Measurements from ENCODE around the gene TMEM209.

TMEM209 gene

GRCh38 chr7:130141884-130142653 lies 63.1 kb downstream of the TMEM209 start:
- POLR2A ChIA-PET = no interaction called here

DNA sequence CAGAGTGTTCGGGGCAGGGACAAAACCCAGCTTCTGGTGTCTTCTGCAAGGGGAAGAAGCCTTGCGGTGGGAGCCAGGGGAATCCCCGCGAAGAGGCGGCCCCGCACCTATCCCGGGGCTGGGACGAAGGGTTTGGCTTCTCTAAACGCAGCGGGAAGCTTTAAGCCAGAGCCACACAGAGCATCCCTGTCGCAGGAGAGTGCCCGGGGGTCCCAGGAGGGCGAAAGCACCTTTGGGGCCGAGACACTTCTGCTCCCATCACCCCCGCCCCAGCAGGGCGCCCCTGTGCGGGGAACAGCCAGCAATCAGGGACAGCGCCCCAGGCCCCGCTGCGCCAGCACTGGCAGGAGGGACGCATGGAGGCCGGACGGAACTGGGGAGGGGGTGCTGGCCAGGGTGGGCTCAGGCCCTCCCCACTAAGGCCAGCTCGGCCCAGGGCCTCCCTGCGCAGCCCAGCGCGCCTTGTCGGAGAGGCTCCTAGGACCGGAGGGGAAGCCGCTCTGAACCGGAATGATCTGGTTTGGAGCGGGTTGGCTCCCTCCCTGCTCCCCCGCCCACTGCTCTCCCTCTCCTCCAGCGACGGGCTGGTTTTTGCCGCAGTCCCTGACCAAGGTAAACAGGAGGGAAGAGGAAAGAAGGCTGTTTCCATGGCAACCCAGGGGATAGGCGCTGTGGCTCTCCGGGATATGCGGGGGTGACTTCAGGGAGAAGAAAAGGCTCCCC lies 63.9 kb downstream of the TMEM209 start:
- ChIA-PET CTCF (interaction anchor here (1.0 to 1.9 kb wide), 3 partner anchors 10 to 69 kb away, joined by 3 to 6 read pairs (median 3); no protein-coding TSS in a partner anchor), POLR2A (no interaction called here)
- peak; percentile 52 for DNase-seq (ENCODE audit: extremely low spot score)
- TF ChIP-seq CTCF (IDR thresholded peaks at IDR 0.05; ENCODE audit: control extremely low read depth, extremely low read depth, low read depth, missing control alignments) = no peak

More at GRCh38 chr7:130141884-130142653, 63.1 kb downstream of the TMEM209 start:
- CTCF ChIA-PET = interaction anchor here (1.9 kb wide), 1 partner anchor 70 kb away, joined by 6 read pairs; no protein-coding TSS in a partner anchor
- no peak for TF ChIP-seq CTCF (IDR thresholded peaks at IDR 0.05; ENCODE audit: control extremely low read depth, extremely low read depth, low read depth, missing control alignments)
- no peak for DNase-seq (ENCODE audit: extremely low spot score)

DNA sequence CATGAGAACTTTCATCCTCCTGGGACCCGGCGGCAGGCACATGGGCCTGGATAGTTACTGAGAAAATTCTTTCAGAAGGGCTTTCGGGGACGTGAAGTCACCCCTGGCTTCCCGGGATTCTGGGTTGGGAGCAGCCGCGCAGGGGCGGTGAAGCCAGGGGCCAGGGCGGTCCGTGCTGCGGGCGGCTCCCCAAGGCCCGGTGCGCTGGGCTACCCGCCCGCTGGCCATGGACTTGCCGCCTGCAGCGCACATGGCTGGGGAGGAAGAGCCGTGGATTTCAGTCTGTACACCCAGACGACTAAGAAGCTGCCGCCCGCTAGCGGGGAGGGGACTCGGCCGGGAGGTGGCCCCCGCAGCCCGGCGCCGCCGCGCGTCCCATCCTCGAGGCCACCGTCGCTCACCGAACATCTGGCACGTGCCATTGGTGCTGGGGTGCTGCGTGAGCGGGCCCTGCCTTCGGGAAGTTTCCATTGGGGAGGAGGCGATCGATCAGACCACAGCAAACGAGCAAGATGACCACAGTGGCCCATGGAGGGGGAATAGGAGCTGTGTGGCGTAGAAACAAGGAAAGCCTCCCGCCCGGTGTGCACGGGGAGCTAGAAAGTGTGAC lies 64.5 kb downstream of the TMEM209 start:
- TF ChIP-seq CTCF (IDR thresholded peaks at IDR 0.05; ENCODE audit: control extremely low read depth, extremely low read depth, low read depth, missing control alignments) = no peak
- DNase-seq (ENCODE audit: extremely low spot score) = no peak
- CTCF ChIA-PET = interaction anchor here (1.0 to 1.9 kb wide), 4 partner anchors 10 to 69 kb away, joined by 3 to 6 read pairs (median 3); no protein-coding TSS in a partner anchor
- POLR2A ChIA-PET = no interaction called here

- no peak for TF ChIP-seq CTCF (IDR thresholded peaks at IDR 0.05; ENCODE audit: control extremely low read depth, extremely low read depth, low read depth, missing control alignments)
- POLR2A ChIA-PET = no interaction called here
- no peak for DNase-seq (ENCODE audit: extremely low spot score)
- CTCF ChIA-PET = interaction anchor here (1.0 to 1.2 kb wide), 2 partner anchors 10 to 39 kb away, joined by 3 read pairs; no protein-coding TSS in a partner anchor
Observed at GRCh38 chr7:130139193-130139960, 65.8 kb downstream of the TMEM209 start.

DNA sequence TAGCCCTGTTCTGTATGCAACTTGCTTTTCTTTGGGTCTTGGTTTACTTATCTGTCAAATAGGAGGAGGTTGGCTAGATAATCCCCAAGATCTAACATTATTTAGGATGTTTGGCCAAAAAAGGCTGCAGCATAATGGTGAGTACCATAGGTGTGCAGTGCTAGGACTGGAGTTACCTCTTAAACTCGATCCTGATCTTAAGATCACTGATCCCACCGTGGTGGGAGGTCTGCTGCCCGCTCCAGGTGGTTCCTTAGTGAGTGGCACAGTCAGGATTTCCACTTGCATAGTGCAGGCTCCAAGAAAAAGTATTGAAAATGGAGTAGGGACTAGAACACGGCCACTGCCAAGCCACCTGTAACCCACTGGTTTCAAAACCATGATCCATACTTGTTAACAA lies 68.0 kb downstream of the TMEM209 start:
- POLR2A ChIA-PET = no interaction called here
- CTCF ChIA-PET = interaction anchor here (1.3 kb wide), 1 partner anchor 13 kb away, joined by 3 read pairs; no protein-coding TSS in a partner anchor
- no peak for DNase-seq (ENCODE audit: extremely low spot score)
- TF ChIP-seq CTCF (IDR thresholded peaks at IDR 0.05; ENCODE audit: control extremely low read depth, extremely low read depth, low read depth, missing control alignments) = no peak
